Stomach (tissue), 9 donors: Measurements from ENCODE around the gene KCNH5. TPM values are rescaled to one million over a fixed set of nuclear protein-coding genes. Genes with fewer than 3 reads are reported as not detected.

Experiments
- DNase-seq, 2 donors: peaks; one replicate each; pipeline versions ENCODE4 v3.0.0 to v3.0.0-alpha.2; 2013 to 2019
- H3K27ac ChIP-seq, 5 donors: fragments of 200-600 bp in 4 of 5; sonication (generic) in 4 of 5; one replicate each; pipeline ENCODE4 v1.5.1; 2013 to 2019; ENCODE audit warnings: mild to moderate bottlenecking in 1 of 5, moderate library complexity in 1 of 5
- H3K27me3 ChIP-seq, 3 donors: fragments of 200-600 bp; sonication (generic); one replicate each; pipeline ENCODE4 v1.5.1; 2017 to 2019; ENCODE audit warnings: mixed run types in 1 of 3
- H3K36me3 ChIP-seq, 4 donors: fragments of 200-600 bp; sonication (generic); 1 replicate in 3 of 4; 2 replicates in 1 of 4; pipeline ENCODE4 v1.5.1; 2016 to 2019
- H3K4me1 ChIP-seq, 4 donors: fragments of 200-600 bp; sonication (generic); one replicate each; pipeline ENCODE4 v1.5.1; 2016 to 2019
- H3K4me3 ChIP-seq, 4 donors: fragments of 200-600 bp; sonication (generic) in 3 of 4; one replicate each; pipeline ENCODE4 v1.5.1; 2016 to 2019; ENCODE audit warnings: mild to moderate bottlenecking in 1 of 4
- H3K9me3 ChIP-seq, 4 donors: fragments of 200-600 bp; sonication (generic); one replicate each; pipeline ENCODE4 v1.5.1; 2016 to 2019
- EP300 ChIP-seq: sonication (generic); formaldehyde crosslinking; IDR thresholded peaks from one replicate; pipeline ENCODE4 v1.6.1; 2017; ENCODE audit warnings: antibody characterized with exemption
- POLR2A ChIP-seq, 4 donors: fragments of 450-650 bp; IDR thresholded peaks; one replicate each; pipeline ENCODE4 v1.6.1; 2016; ENCODE audit warnings: antibody characterized with exemption in 4 of 4, control low read depth in 2 of 4, mild to moderate bottlenecking in 1 of 4, moderate library complexity in 1 of 4
- POLR2AphosphoS5 ChIP-seq, 3 donors: sonication (generic); formaldehyde crosslinking; IDR thresholded peaks; one replicate each; pipeline ENCODE4 v1.6.1; 2016; ENCODE audit warnings: antibody characterized with exemption in 3 of 3
- WGBS, 5 donors: extraction: QIAGEN DNeasy Blood & Tissue Kit in 3 of 5; methylation state at CpG; one replicate each; pipeline versions ENCODE4 v1.1.5 to v1.1.7; 2013 to 2018; 5-methylcytosine and 5-hydroxymethylcytosine counted together
- intact Hi-C: fragments of 100-400 bp; cut with DNase I; formaldehyde crosslinking; loops from one replicate; pipeline ENCODE4 v1.15.1; 2023; ENCODE audit warnings: low total_unique reads
- polyA plus RNA-seq, 3 donors: library from polyadenylated mRNA; stranded (reverse); fragments of 200-250 nt; gene quantifications; one replicate each; pipeline ENCODE4 v1.2.3, GENCODE V29; 2013
- total RNA-seq, 5 donors: library from RNA; depleted of rRNA; stranded (reverse); fragments of >200 nt; gene quantifications; one replicate each; pipeline versions ENCODE4 v1.1.0 to v1.2.3, GENCODE V29; 2014 to 2016
- TF ChIP-seq, protein P1 (sequence below), 7 experiments: fragments of 450-650 bp in 4 of 7; fragments of 200-600 bp in 3 of 7; sonication (generic) in 3 of 7; IDR thresholded peaks; one replicate each; pipeline ENCODE4 v1.5.1; 2016 to 2019; ENCODE audit warnings: antibody characterized with exemption in 7 of 7, control low read depth in 2 of 7, mild to moderate bottlenecking in 1 of 7
- donor health status: healthy with polysubstance abuse.
- donor health status: Bipolar disorder and iron deficiency.
- donor health status: healthy.

KCNH5 gene
- total and polyA plus RNA-seq, 8 donors = under 0.01 to 0.55 TPM; not detected in 6

DNA sequence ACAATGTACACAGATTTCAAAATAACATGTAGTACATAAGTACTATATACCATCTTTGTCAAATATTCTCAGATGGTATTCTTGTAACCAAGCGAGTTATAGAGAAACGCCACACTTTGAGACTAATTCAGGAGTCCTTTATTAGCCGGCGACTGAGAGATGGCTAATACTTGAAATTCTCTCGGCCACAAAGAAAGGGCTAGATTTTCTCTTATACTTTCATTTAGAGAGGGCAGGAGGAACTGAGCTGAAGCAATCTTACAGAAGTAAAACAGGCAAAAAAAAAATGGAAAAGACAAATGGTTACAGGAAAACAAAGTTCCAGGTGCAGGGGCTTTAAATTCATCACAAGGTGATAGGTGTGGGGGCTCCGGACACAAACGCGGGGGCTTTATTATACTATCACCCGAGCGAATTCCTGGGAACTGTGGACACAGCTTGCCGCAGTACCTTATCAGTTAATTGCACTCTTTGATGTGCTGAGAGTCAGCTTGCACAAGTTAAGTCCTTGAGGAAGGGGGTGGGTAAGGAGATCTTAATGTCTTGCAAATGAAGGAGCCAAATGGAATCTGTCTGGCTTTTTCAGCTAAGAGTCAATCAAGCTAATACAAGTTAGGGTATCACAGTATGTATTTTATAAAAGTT is 382.3 kb downstream of the KCNH5 start:
- Histone ChIP-seq H3K4me1 (peaks cover 0 to 6% (median 0%) of the 10 kb centered on the region in 4 donors), H3K27me3 (no peaks in the 10 kb centered on the region), H3K4me3 (peak overlapping the region in 1 of 4 donors; percentile 7), H3K9me3 (no peaks in the 10 kb centered on the region), H3K36me3 (no peaks in the 10 kb centered on the region), H3K27ac (no peak overlapping the region)
- DNase-seq = peak in 1 of 2 donors; percentile 40
- 17 to 34% (median 24%) methylated on average over 11 of the region's 11 CpGs for WGBS, 5 donors
- no peak for TF ChIP-seq POLR2AphosphoS5 (IDR thresholded peaks at IDR 0.05)
- TF ChIP-seq EP300 = no peak
- TF ChIP-seq, protein P1, sequence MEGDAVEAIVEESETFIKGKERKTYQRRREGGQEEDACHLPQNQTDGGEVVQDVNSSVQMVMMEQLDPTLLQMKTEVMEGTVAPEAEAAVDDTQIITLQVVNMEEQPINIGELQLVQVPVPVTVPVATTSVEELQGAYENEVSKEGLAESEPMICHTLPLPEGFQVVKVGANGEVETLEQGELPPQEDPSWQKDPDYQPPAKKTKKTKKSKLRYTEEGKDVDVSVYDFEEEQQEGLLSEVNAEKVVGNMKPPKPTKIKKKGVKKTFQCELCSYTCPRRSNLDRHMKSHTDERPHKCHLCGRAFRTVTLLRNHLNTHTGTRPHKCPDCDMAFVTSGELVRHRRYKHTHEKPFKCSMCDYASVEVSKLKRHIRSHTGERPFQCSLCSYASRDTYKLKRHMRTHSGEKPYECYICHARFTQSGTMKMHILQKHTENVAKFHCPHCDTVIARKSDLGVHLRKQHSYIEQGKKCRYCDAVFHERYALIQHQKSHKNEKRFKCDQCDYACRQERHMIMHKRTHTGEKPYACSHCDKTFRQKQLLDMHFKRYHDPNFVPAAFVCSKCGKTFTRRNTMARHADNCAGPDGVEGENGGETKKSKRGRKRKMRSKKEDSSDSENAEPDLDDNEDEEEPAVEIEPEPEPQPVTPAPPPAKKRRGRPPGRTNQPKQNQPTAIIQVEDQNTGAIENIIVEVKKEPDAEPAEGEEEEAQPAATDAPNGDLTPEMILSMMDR (IDR thresholded peaks at IDR 0.05) = no peak
- no peak for TF ChIP-seq POLR2A (IDR thresholded peaks at IDR 0.05)
- intact Hi-C loops = no loop called here

DNA sequence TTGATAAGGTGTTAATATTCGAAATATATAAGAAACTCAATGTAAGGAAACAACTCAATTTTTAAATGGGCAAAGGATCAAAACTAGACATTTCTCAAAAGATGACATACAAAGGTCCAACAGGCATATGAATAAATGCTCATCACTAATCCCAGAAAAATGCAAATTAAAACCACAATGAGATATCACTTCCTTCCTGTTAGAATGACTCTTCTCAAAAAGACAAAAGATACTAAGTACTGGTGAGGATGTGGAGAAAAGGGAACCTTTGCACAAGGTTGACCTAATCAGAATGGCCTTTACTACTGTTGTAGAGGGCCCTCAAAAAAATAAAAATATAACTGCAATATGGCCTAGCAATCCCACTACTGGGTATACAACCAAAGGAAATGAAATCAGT is 383.4 kb downstream of the KCNH5 start:
- DNase-seq = no peak
- no peaks in the 10 kb centered on the region for H3K27me3 ChIP-seq
- no peaks in the 10 kb centered on the region for H3K9me3 ChIP-seq
- H3K4me1 ChIP-seq = peaks cover 0 to 6% (median 0%) of the 10 kb centered on the region in 4 donors
- H3K4me3 ChIP-seq = no peak overlapping the region
- no peak for TF ChIP-seq POLR2A (IDR thresholded peaks at IDR 0.05)
- TF ChIP-seq, protein P1 (IDR thresholded peaks at IDR 0.05) = no peak
- TF ChIP-seq EP300 = no peak
- TF ChIP-seq POLR2AphosphoS5 (IDR thresholded peaks at IDR 0.05) = no peak
- intact Hi-C loops = no loop called here
- 85 to 96% (median 89%) methylated on average over 1 of the region's 1 CpG for WGBS, 5 donors
- no peaks in the 10 kb centered on the region for H3K36me3 ChIP-seq
- no peak overlapping the region for H3K27ac ChIP-seq

DNA sequence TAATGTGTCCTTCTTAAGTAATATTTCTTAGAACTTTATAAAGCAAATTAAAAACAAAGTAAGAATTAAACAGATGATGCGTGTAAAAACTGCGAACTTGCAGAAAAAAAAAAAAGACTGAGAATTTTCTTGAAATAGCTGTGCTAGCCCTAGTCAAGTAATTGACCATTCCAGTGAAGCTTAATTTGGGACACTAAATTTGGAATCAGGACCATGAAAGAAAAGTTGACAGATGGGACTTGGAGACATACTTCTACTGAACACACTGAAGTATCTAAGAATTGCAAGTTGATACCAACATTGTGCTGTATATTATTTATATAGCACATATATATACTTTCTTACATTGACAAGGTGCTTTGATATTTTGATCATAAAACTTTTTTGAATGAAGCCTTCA is 386.6 kb downstream of the KCNH5 start:
- H3K9me3 ChIP-seq = no peaks in the 10 kb centered on the region
- 95 to 99% (median 98%) methylated on average over 2 of the region's 2 CpGs for WGBS, 5 donors
- no peaks in the 10 kb centered on the region for H3K36me3 ChIP-seq
- intact Hi-C loops = no loop called here
- H3K4me3 ChIP-seq = no peak overlapping the region
- no peak for DNase-seq
- no peaks in the 10 kb centered on the region for H3K27me3 ChIP-seq
- no peak for TF ChIP-seq EP300
- TF ChIP-seq POLR2A (IDR thresholded peaks at IDR 0.05) = no peak
- no peak for TF ChIP-seq POLR2AphosphoS5 (IDR thresholded peaks at IDR 0.05)
- TF ChIP-seq, protein P1 (IDR thresholded peaks at IDR 0.05) = no peak
- no peak overlapping the region for H3K27ac ChIP-seq
- H3K4me1 ChIP-seq = peaks cover 0 to 6% (median 0%) of the 10 kb centered on the region in 4 donors

DNA sequence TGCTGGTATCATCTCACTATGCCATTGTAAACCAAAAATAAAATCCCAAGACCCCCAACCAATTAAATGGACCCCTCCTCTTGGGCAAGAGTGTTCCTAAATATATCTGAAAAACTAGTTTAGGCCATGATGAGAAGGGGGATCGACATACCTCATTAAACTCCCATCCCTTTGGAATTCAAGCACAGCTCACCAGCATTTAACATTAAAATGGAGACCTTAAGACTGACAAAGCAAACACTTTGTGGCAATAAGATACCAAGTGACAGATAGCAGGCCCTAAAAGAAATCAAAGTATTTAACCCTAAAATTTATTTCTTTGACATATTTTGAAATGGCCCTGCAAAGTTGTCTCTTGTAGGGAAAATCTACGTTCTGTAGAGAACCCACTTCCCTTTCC is 387.9 kb downstream of the KCNH5 start:
- Histone ChIP-seq H3K27me3 (no peaks in the 10 kb centered on the region), H3K27ac (no peak overlapping the region), H3K36me3 (no peaks in the 10 kb centered on the region), H3K4me3 (no peak overlapping the region), H3K4me1 (no peaks in the 10 kb centered on the region), H3K9me3 (no peaks in the 10 kb centered on the region)
- TF ChIP-seq POLR2AphosphoS5 (IDR thresholded peaks at IDR 0.05) = no peak
- no peak for TF ChIP-seq POLR2A (IDR thresholded peaks at IDR 0.05)
- TF ChIP-seq EP300 = no peak
- TF ChIP-seq, protein P1 (IDR thresholded peaks at IDR 0.05) = no peak
- DNase-seq = no peak
- intact Hi-C loops = no loop called here
- 62 to 80% (median 76%) methylated on average over 2 of the region's 2 CpGs for WGBS, 5 donors
